Natural killer cell (primary cell): Measurements from ENCODE around the gene MAP4K2. TPM values are rescaled to one million over a fixed set of nuclear protein-coding genes. Genes with fewer than 3 reads are reported as not detected.
"Not testable (repeated sequence)": the region's sequence is repeated elsewhere in the genome, so short reads cannot be mapped to it uniquely, and the experiment has no call there.

ENCODE experiments used
- ATAC-seq, 3 donors: fragments of 150-1000 bp in 2 of 3; fragments of 200-7000 bp in 1 of 3; cut with Tn5 transposase; 1 replicate in 1 of 3; 2 replicates in 2 of 3; pipeline ENCODE4 v1.10.0; 2021; ENCODE audit warnings: mild to moderate bottlenecking in 2 of 3, moderate library complexity in 2 of 3
- DNase-seq, 2 donors: peaks; one replicate each; pipeline versions ENCODE4 v3.0.0 to v3.0.0-alpha.2; 2013 to 2021; ENCODE audit warnings: mixed read lengths in 1 of 2
- H3K27ac ChIP-seq: one replicate; pipeline ENCODE4 v1.5.1; 2013; ENCODE audit warnings: mild to moderate bottlenecking, low read length
- H3K27me3 ChIP-seq: one replicate; pipeline ENCODE4 v1.6.1; 2013; ENCODE audit warnings: low read length; ENCODE audit not compliant: control insufficient read depth, insufficient read depth
- H3K36me3 ChIP-seq: one replicate; pipeline ENCODE4 v1.6.1; 2013; ENCODE audit warnings: low read length; ENCODE audit not compliant: control insufficient read depth, insufficient read depth
- H3K4me1 ChIP-seq: one replicate; pipeline ENCODE4 v1.6.1; 2013; ENCODE audit warnings: low read length; ENCODE audit not compliant: control insufficient read depth, insufficient read depth
- H3K4me3 ChIP-seq: one replicate; pipeline ENCODE4 v1.5.1; 2013; ENCODE audit warnings: low read length
- H3K9me3 ChIP-seq: one replicate; pipeline ENCODE4 v1.6.1; 2013; ENCODE audit warnings: low read length; ENCODE audit not compliant: control insufficient read depth, insufficient read depth
- H3K27ac Mint-ChIP-seq, 2 donors: one replicate each; pipeline ENCODE4 v1.8.0; 2022; ENCODE audit warnings: mild to moderate bottlenecking in 2 of 2, mixed read lengths in 2 of 2, moderate library complexity in 1 of 2
- H3K27me3 Mint-ChIP-seq, 2 donors: one replicate each; pipeline ENCODE4 v1.8.0; 2022; ENCODE audit warnings: low read depth in 2 of 2, mixed read lengths in 2 of 2
- H3K36me3 Mint-ChIP-seq: one replicate; pipeline ENCODE4 v1.8.0; 2022; ENCODE audit warnings: mixed read lengths
- H3K4me1 Mint-ChIP-seq, 2 donors: one replicate each; pipeline ENCODE4 v1.8.0; 2022; ENCODE audit warnings: mixed read lengths in 2 of 2
- H3K4me3 Mint-ChIP-seq: one replicate; pipeline ENCODE4 v1.8.0; 2022; ENCODE audit warnings: mild to moderate bottlenecking, moderate library complexity, mixed read lengths
- H3K9me3 Mint-ChIP-seq, 2 donors: one replicate each; pipeline ENCODE4 v1.8.0; 2022; ENCODE audit warnings: mixed read lengths in 2 of 2
- WGBS: methylation state at CpG from one replicate; pipeline ENCODE4 v1.1.7; 2013; ENCODE audit warnings: missing lambda C conversion rate; ENCODE audit not compliant: insufficient coverage; 5-methylcytosine and 5-hydroxymethylcytosine counted together
- intact Hi-C: fragments of 100-400 bp; cut with micrococcal nuclease; formaldehyde crosslinking; loops from one replicate; pipeline ENCODE4 v1.14.2; 2022
- total RNA-seq, 4 donors: library from RNA; stranded (reverse); fragments of 120-200 nt in 1 of 4; gene quantifications; one replicate each; pipeline versions ENCODE4 v1.2.3 to v1.2.4, GENCODE V29; 2013 to 2022
- TF ChIP-seq, protein P1 (sequence below): fragments of 200-600 bp; IDR thresholded peaks from one replicate; pipeline ENCODE4 v1.8.0; 2022; ENCODE audit warnings: antibody characterized with exemption

Gene MAP4K2
- total RNA-seq, 3 donors from 2014 or later (not counting 1 experiment from before 2014, with no cell fraction given), result 38.3 to 40.6 (median 38.7) TPM

DNA sequence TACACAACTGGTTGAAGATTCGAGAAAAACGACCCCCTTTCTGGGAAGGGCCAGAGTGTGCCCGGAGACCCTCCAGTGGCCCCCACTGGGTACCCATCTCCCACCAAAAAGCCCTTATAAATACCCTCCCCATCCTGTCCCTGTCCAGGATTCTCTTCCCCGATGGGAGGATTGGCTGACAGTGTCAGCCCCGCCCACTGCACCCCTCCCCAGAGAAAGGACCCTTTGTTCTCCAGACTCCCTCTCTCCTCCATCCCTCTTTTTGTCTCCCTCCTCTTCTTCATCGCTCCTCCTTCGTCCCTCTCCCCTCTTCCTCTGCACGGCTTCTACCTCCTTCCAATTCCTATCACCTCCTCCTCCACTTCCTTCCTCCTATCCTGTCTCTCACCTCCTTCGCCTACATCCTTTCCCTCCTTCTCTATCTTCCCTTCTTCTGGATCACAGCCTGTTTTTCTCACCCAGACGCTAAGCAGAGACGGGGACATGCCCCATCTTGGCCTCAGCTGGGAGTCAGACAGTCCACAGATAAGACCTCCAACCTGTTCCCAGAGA, 20.6 kb upstream of the MAP4K2 start:
- no peak overlapping the region for H3K27ac ChIP-seq
- H3K27ac Mint-ChIP-seq, result no peak overlapping the region
- intact Hi-C loops, result no loop called here
- DNase-seq (no peak), ATAC-seq (no peak)
- H3K36me3 Mint-ChIP-seq, result no peaks in the 10 kb centered on the region
- H3K4me1 ChIP-seq, result no peaks in the 10 kb centered on the region
- WGBS, result 83% methylated on average over 11 of the region's 11 CpGs
- no peaks in the 10 kb centered on the region for H3K27me3 Mint-ChIP-seq
- H3K4me3 Mint-ChIP-seq, result no peak overlapping the region
- no peaks in the 10 kb centered on the region for H3K27me3 ChIP-seq
- H3K4me1 Mint-ChIP-seq, result no peaks in the 10 kb centered on the region
- TF ChIP-seq, protein P1, sequence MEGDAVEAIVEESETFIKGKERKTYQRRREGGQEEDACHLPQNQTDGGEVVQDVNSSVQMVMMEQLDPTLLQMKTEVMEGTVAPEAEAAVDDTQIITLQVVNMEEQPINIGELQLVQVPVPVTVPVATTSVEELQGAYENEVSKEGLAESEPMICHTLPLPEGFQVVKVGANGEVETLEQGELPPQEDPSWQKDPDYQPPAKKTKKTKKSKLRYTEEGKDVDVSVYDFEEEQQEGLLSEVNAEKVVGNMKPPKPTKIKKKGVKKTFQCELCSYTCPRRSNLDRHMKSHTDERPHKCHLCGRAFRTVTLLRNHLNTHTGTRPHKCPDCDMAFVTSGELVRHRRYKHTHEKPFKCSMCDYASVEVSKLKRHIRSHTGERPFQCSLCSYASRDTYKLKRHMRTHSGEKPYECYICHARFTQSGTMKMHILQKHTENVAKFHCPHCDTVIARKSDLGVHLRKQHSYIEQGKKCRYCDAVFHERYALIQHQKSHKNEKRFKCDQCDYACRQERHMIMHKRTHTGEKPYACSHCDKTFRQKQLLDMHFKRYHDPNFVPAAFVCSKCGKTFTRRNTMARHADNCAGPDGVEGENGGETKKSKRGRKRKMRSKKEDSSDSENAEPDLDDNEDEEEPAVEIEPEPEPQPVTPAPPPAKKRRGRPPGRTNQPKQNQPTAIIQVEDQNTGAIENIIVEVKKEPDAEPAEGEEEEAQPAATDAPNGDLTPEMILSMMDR, result no peak
- no peaks in the 10 kb centered on the region for H3K36me3 ChIP-seq
- no peaks in the 10 kb centered on the region for H3K9me3 Mint-ChIP-seq
- H3K4me3 ChIP-seq, result no peak overlapping the region
- no peaks in the 10 kb centered on the region for H3K9me3 ChIP-seq

DNA sequence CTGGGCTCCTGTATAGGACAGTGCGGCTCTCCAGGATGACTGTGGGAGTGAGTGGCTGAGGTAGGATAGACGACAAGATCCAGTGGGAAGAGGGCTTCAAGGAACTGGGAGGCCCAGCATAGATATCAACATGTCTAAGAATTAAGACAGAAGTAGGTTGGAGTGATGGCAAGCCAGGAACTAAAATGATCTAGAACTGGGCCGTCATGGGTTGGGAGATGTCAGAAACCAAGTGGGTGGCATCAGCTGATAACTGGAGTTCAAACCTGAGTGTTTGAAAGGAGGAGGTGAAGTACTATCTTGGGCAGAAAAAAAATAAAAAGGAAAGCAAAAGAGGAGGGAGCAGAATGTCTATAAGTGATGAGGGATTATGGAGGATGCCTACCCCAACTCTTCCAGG, 14.5 kb upstream of the MAP4K2 start:
- 88% methylated on average over 3 of the region's 3 CpGs for WGBS
- no peak overlapping the region for H3K27ac Mint-ChIP-seq

GRCh38 chr11:64815433-64815832, 12.4 kb upstream of the MAP4K2 start:
- H3K36me3 Mint-ChIP-seq, H3K9me3 Mint-ChIP-seq, H3K4me3 ChIP-seq, H3K36me3 ChIP-seq, ATAC-seq, H3K9me3 ChIP-seq, H3K27me3 Mint-ChIP-seq, H3K27ac Mint-ChIP-seq, H3K27ac ChIP-seq, intact Hi-C loops, H3K4me1 ChIP-seq, DNase-seq, H3K4me1 Mint-ChIP-seq, H3K27me3 ChIP-seq, H3K4me3 Mint-ChIP-seq: not testable (repeated sequence)
- 93% methylated on average over 5 of the region's 5 CpGs for WGBS

More for the DNA sequence above, 14.5 kb upstream of the MAP4K2 start:
- Mint-ChIP-seq H3K36me3 (no peaks in the 10 kb centered on the region), H3K4me3 (no peak overlapping the region), H3K27me3 (no peaks in the 10 kb centered on the region), H3K9me3 (no peaks in the 10 kb centered on the region), H3K4me1 (no peaks in the 10 kb centered on the region)
- TF ChIP-seq, protein P1, result no peak
- intact Hi-C loops, result no loop called here
- Histone ChIP-seq H3K9me3 (no peaks in the 10 kb centered on the region), H3K4me3 (no peak overlapping the region), H3K36me3 (no peaks in the 10 kb centered on the region), H3K4me1 (no peaks in the 10 kb centered on the region), H3K27me3 (no peaks in the 10 kb centered on the region), H3K27ac (no peak overlapping the region)
- ATAC-seq, result no peak
- DNase-seq, result no peak

- H3K9me3 ChIP-seq, result no peaks in the 10 kb centered on the region
- no peak for ATAC-seq
- TF ChIP-seq, protein P1, result no peak
- H3K4me3 Mint-ChIP-seq, result no peak overlapping the region
- intact Hi-C loops, result loop anchor here (5.0 kb wide), 1 partner anchor 72 kb away; the partner anchor contains the start of gene RASGRP2
- no peaks in the 10 kb centered on the region for H3K36me3 ChIP-seq
- WGBS, result 64% methylated on average over 7 of the region's 7 CpGs
- DNase-seq, result no peak
- peaks cover 13% of the 10 kb centered on the region for H3K4me1 ChIP-seq
- no peak overlapping the region for H3K27ac Mint-ChIP-seq
- no peak overlapping the region for H3K27ac ChIP-seq
- no peaks in the 10 kb centered on the region for H3K27me3 ChIP-seq
- H3K27me3 Mint-ChIP-seq, result no peaks in the 10 kb centered on the region
- H3K4me1 Mint-ChIP-seq, result peaks cover 11 to 13% of the 10 kb centered on the region in 2 donors
- no peaks in the 10 kb centered on the region for H3K36me3 Mint-ChIP-seq
- H3K9me3 Mint-ChIP-seq, result no peaks in the 10 kb centered on the region
- no peak overlapping the region for H3K4me3 ChIP-seq
Measured at GRCh38 chr11:64814712-64815187, 11.7 kb upstream of the MAP4K2 start.
